Prostate gland (tissue), 2 donors: ENCODE measurements around the gene LHX4. TPM values are rescaled to one million over a fixed set of nuclear protein-coding genes. Genes with fewer than 3 reads are reported as not detected.
"Not testable (repeated sequence)": the region's sequence is repeated elsewhere in the genome, so short reads cannot be mapped to it uniquely, and the experiment has no call there.

ENCODE experiments used
- DNase-seq: peaks from one replicate; pipeline ENCODE4 v3.0.0-alpha.2; 2019; ENCODE audit warnings: low spot score
- H3K27ac ChIP-seq, 2 donors: fragments of 200-600 bp; sonication (generic); 2 replicates each; pipeline ENCODE4 v1.5.1; 2017 to 2019
- H3K27me3 ChIP-seq: fragments of 200-600 bp; sonication (generic); replicated peaks from 2 replicates; pipeline ENCODE4 v1.5.1; 2019; ENCODE audit not compliant: insufficient read depth
- H3K36me3 ChIP-seq, 2 donors: fragments of 200-600 bp; sonication (generic); 1 replicate in 1 of 2; 2 replicates in 1 of 2; pipeline versions ENCODE4 v1.5.1 to v1.8.1; 2017 to 2019
- H3K4me1 ChIP-seq: fragments of 200-600 bp; sonication (generic); replicated peaks from 2 replicates; pipeline ENCODE4 v1.5.1; 2019
- H3K4me3 ChIP-seq, 2 donors: fragments of 200-600 bp; sonication (generic); 2 replicates each; pipeline ENCODE4 v1.5.1; 2017 to 2019
- H3K9me3 ChIP-seq: fragments of 200-600 bp; sonication (generic); 2 replicates; pipeline ENCODE4 v1.5.1; 2017
- POLR2A ChIP-seq: fragments of 450-650 bp; IDR thresholded peaks from one replicate; pipeline ENCODE4 v1.6.1; 2016; ENCODE audit warnings: antibody characterized with exemption, mild to moderate bottlenecking
- POLR2AphosphoS5 ChIP-seq: sonication (generic); formaldehyde crosslinking; IDR thresholded peaks from one replicate; pipeline ENCODE4 v1.6.1; 2017; ENCODE audit warnings: antibody characterized with exemption
- WGBS: methylation state at CpG from one replicate; pipeline ENCODE4 v1.1.5; 2018; 5-methylcytosine and 5-hydroxymethylcytosine counted together
- intact Hi-C: fragments of 100-400 bp; cut with DNase I; formaldehyde crosslinking; loops from one replicate; pipeline ENCODE4 v1.14.2; 2022
- total RNA-seq, 2 donors: library from RNA; depleted of rRNA; stranded (reverse); fragments of >200 nt; gene quantifications; one replicate each; pipeline ENCODE4 v1.1.0, GENCODE V29; 2016
- TF ChIP-seq, protein P1 (sequence below), 4 experiments: fragments of 200-600 bp in 2 of 4; fragments of 450-650 bp in 2 of 4; sonication (generic) in 2 of 4; IDR thresholded peaks; 1 replicate in 3 of 4; 2 replicates in 1 of 4; pipeline ENCODE4 v1.5.1; 2016 to 2019; ENCODE audit warnings: antibody characterized with exemption in 4 of 4, mild to moderate bottlenecking in 2 of 4, moderate library complexity in 2 of 4

Gene LHX4
- total RNA-seq, 2 donors from 2014 or later: not detected

DNA sequence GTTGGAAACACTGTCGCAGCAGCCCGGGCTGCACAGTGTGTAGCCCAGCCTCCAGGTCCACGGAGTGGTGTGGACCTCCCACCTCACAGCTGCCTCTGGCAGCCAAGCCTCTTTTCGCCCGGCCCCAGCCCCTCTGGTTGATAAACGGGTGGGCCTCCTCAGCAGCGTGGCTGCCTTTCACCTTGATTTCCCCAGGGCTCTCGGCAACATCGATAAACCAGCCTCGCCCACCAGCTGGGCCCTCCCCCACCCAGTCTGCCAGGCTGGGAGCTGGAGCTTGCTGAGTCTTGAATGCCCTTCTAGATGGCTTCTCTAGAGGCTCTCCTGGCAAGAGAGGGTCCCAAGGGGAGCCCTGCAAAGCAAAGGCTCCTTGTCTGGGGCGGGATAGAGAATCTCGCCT lies 31.0 kb upstream of the LHX4 start:
- intact Hi-C loops: no loop called here
- no peaks in the 10 kb centered on the region for H3K36me3 ChIP-seq
- 88% methylated on average over 12 of the region's 12 CpGs for WGBS

GRCh38 chr1:180201451-180202200 lies 28.4 kb upstream of the LHX4 start:
- TF ChIP-seq POLR2AphosphoS5 (no peak), POLR2A (no peak)
- TF ChIP-seq, protein P1, sequence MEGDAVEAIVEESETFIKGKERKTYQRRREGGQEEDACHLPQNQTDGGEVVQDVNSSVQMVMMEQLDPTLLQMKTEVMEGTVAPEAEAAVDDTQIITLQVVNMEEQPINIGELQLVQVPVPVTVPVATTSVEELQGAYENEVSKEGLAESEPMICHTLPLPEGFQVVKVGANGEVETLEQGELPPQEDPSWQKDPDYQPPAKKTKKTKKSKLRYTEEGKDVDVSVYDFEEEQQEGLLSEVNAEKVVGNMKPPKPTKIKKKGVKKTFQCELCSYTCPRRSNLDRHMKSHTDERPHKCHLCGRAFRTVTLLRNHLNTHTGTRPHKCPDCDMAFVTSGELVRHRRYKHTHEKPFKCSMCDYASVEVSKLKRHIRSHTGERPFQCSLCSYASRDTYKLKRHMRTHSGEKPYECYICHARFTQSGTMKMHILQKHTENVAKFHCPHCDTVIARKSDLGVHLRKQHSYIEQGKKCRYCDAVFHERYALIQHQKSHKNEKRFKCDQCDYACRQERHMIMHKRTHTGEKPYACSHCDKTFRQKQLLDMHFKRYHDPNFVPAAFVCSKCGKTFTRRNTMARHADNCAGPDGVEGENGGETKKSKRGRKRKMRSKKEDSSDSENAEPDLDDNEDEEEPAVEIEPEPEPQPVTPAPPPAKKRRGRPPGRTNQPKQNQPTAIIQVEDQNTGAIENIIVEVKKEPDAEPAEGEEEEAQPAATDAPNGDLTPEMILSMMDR (IDR thresholded peaks at IDR 0.05): no peak
- no peak for DNase-seq
- Histone ChIP-seq H3K9me3 (no peaks in the 10 kb centered on the region), H3K4me1 (no peaks in the 10 kb centered on the region), H3K4me3 (no peak overlapping the region), H3K27ac (no peak overlapping the region), H3K27me3 (no peaks in the 10 kb centered on the region), H3K36me3 (no peaks in the 10 kb centered on the region)
- 86% methylated on average over 7 of the region's 7 CpGs for WGBS
- intact Hi-C loops: no loop called here

More for the DNA sequence above, 31.0 kb upstream of the LHX4 start:
- Histone ChIP-seq H3K9me3 (no peaks in the 10 kb centered on the region), H3K27ac (no peak overlapping the region), H3K4me1 (no peaks in the 10 kb centered on the region), H3K4me3 (no peak overlapping the region), H3K27me3 (no peaks in the 10 kb centered on the region)
- TF ChIP-seq, protein P1 (IDR thresholded peaks at IDR 0.05): no peak
- no peak for TF ChIP-seq POLR2AphosphoS5
- TF ChIP-seq POLR2A: no peak
- no peak for DNase-seq

DNA sequence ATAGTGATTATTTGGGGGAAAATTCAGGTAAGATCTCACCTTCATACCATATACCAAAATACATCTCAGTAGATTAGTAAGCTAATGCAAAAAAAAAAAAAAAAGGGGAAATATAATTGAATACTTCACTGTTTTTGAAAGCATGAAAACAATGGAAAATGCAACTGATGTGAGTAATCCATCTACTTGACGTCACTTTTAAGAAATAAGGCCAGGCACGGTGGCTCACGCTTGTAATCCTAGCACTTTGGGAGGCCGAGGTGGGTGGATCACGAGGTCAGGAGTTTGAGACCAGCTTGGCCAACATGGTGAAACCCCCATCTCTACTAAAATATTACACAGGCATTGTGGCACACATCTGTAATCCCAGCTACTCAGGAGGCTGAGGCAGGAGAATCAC lies 27.5 kb upstream of the LHX4 start:
- H3K27me3 ChIP-seq, H3K4me3 ChIP-seq, H3K4me1 ChIP-seq, H3K9me3 ChIP-seq, intact Hi-C loops, DNase-seq, H3K27ac ChIP-seq, H3K36me3 ChIP-seq: not testable (repeated sequence)
- WGBS: 86% methylated on average over 5 of the region's 5 CpGs

GRCh38 chr1:180204231-180204630 lies 25.8 kb upstream of the LHX4 start:
- no peaks in the 10 kb centered on the region for H3K27me3 ChIP-seq
- no peaks in the 10 kb centered on the region for H3K9me3 ChIP-seq
- H3K4me3 ChIP-seq: no peak overlapping the region
- intact Hi-C loops: no loop called here
- no peaks in the 10 kb centered on the region for H3K4me1 ChIP-seq
- TF ChIP-seq, protein P1 (IDR thresholded peaks at IDR 0.05): no peak
- TF ChIP-seq POLR2AphosphoS5: no peak
- no peak for TF ChIP-seq POLR2A
- H3K36me3 ChIP-seq: no peaks in the 10 kb centered on the region
- 74% methylated on average over 6 of the region's 6 CpGs for WGBS
- DNase-seq: no peak
- H3K27ac ChIP-seq: no peak overlapping the region

DNA sequence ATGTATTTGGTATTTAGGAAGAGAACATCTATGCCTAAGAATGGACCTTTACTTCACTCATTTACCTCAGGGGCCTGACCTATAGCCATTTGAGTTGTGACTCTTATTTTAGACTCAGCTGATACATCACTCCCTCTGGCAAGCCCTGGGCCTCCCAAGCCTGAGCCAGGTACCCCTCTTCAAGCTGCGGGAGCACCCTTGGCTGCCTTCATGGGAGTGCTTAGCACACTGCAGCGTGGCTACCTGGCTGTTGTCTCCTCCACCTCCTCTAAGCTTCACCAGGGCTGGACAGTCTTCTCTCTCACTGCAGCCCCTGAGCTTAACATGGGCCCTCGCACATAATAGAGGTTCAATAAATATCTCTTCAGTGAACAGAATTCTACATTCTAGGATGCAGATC lies 23.5 kb upstream of the LHX4 start:
- Histone ChIP-seq H3K27ac (no peak overlapping the region), H3K4me1 (no peaks in the 10 kb centered on the region), H3K27me3 (no peaks in the 10 kb centered on the region), H3K4me3 (no peak overlapping the region), H3K9me3 (no peaks in the 10 kb centered on the region), H3K36me3 (no peaks in the 10 kb centered on the region)
- WGBS: 95% methylated on average over 3 of the region's 3 CpGs
- intact Hi-C loops: no loop called here
- DNase-seq: no peak
- TF ChIP-seq, protein P1 (IDR thresholded peaks at IDR 0.05): no peak
- TF ChIP-seq POLR2A (no peak), POLR2AphosphoS5 (no peak)
